Trophoblast cell (in vitro differentiated cells and primary cell): ENCODE measurements around the gene MIB2.
"Not testable (repeated sequence)": the region's sequence is repeated elsewhere in the genome, so short reads cannot be mapped to it uniquely, and the experiment has no call there.

ENCODE experiments used
- DNase-seq, 2 donors: peaks; one replicate each; pipeline ENCODE4 v3.0.0-alpha.2; 2016
- H2AFZ ChIP-seq: 2 replicates; pipeline ENCODE4 v1.6.1; 2013; ENCODE audit warnings: low read length, moderate library complexity, mild to moderate bottlenecking; ENCODE audit not compliant: insufficient read depth, poor library complexity
- H2AK5ac ChIP-seq: 2 replicates; pipeline ENCODE4 v1.6.1; 2013; ENCODE audit warnings: mild to moderate bottlenecking, low read length
- H2BK120ac ChIP-seq: 2 replicates; pipeline ENCODE4 v1.6.1; 2013; ENCODE audit warnings: low read length, mild to moderate bottlenecking, moderate library complexity; ENCODE audit not compliant: insufficient read depth, poor library complexity
- H2BK12ac ChIP-seq: 2 replicates; pipeline ENCODE4 v1.6.1; 2013; ENCODE audit warnings: mild to moderate bottlenecking, low read length, moderate library complexity
- H2BK5ac ChIP-seq: 2 replicates; pipeline ENCODE4 v1.6.1; 2013; ENCODE audit warnings: low read length, low read depth, moderate library complexity, mild to moderate bottlenecking; ENCODE audit not compliant: poor library complexity
- H3K14ac ChIP-seq: 2 replicates; pipeline ENCODE4 v1.6.1; 2013; ENCODE audit warnings: mild to moderate bottlenecking, low read length
- H3K18ac ChIP-seq: 2 replicates; pipeline ENCODE4 v1.6.1; 2013; ENCODE audit warnings: mild to moderate bottlenecking, low read length
- H3K23ac ChIP-seq: 2 replicates; pipeline ENCODE4 v1.6.1; 2013; ENCODE audit warnings: low read length
- H3K27ac ChIP-seq: 2 replicates; pipeline ENCODE4 v1.5.1; 2013; ENCODE audit warnings: low read depth, mild to moderate bottlenecking, inconsistent platforms, low read length, moderate library complexity
- H3K27me3 ChIP-seq: 2 replicates; pipeline ENCODE4 v1.6.1; 2013; ENCODE audit warnings: inconsistent platforms, mild to moderate bottlenecking, low read length, moderate library complexity; ENCODE audit not compliant: insufficient read depth
- H3K36me3 ChIP-seq, 2 experiments: 1 replicate in 1 of 2; 2 replicates in 1 of 2; pipeline ENCODE4 v1.6.1; 2013; ENCODE audit warnings: low read length in 2 of 2, mild to moderate bottlenecking in 2 of 2, moderate library complexity in 1 of 2; ENCODE audit not compliant: insufficient read depth in 2 of 2, control insufficient read depth in 1 of 2
- H3K4ac ChIP-seq: 2 replicates; pipeline ENCODE4 v1.6.1; 2013; ENCODE audit warnings: low read depth, mild to moderate bottlenecking, low read length, moderate library complexity
- H3K4me1 ChIP-seq, 2 experiments: 1 replicate in 1 of 2; 2 replicates in 1 of 2; pipeline ENCODE4 v1.6.1; 2013; ENCODE audit warnings: low read length in 2 of 2, mild to moderate bottlenecking in 2 of 2, moderate library complexity in 1 of 2; ENCODE audit not compliant: insufficient read depth in 2 of 2, control insufficient read depth in 1 of 2
- H3K4me2 ChIP-seq: 2 replicates; pipeline ENCODE4 v1.6.1; 2013; ENCODE audit warnings: inconsistent platforms, mild to moderate bottlenecking, low read length, moderate library complexity
- H3K4me3 ChIP-seq: 2 replicates; pipeline ENCODE4 v1.5.1; 2013; ENCODE audit warnings: mild to moderate bottlenecking, low read depth, low read length, inconsistent platforms
- H3K79me1 ChIP-seq: one replicate; pipeline ENCODE4 v1.6.1; 2013; ENCODE audit warnings: low read length
- H3K79me2 ChIP-seq: 2 replicates; pipeline ENCODE4 v1.6.1; 2013; ENCODE audit warnings: low read length, mild to moderate bottlenecking; ENCODE audit not compliant: control insufficient read depth, insufficient read depth, poor library complexity
- H3K9ac ChIP-seq: 2 replicates; pipeline ENCODE4 v1.6.1; 2013; ENCODE audit warnings: mild to moderate bottlenecking, low read length
- H3K9me3 ChIP-seq: 2 replicates; pipeline ENCODE4 v1.6.1; 2013; ENCODE audit warnings: low read depth, mild to moderate bottlenecking, control low read depth, inconsistent platforms, low read length; ENCODE audit not compliant: insufficient read depth
- H4K12ac ChIP-seq: 2 replicates; pipeline ENCODE4 v1.6.1; 2013; ENCODE audit warnings: low read depth, mild to moderate bottlenecking, low read length, moderate library complexity
- H4K8ac ChIP-seq: 2 replicates; pipeline ENCODE4 v1.6.1; 2013; ENCODE audit warnings: low read depth, mild to moderate bottlenecking, low read length, moderate library complexity
- H4K91ac ChIP-seq: one replicate; pipeline ENCODE4 v1.6.1; 2013; ENCODE audit warnings: low read depth, mild to moderate bottlenecking, low read length, moderate library complexity
- WGBS: extraction: QIAGEN DNeasy Blood & Tissue Kit; methylation state at CpG from one replicate; pipeline ENCODE4 v1.1.7; 2013; ENCODE audit warnings: missing lambda C conversion rate; ENCODE audit not compliant: insufficient read length, insufficient coverage; ENCODE audit errors: extremely low coverage; 5-methylcytosine and 5-hydroxymethylcytosine counted together

Gene MIB2

GRCh38 chr1:1674806-1675205 lies 59.5 kb downstream of the MIB2 start:
- not testable (repeated sequence) for H3K27me3 ChIP-seq, H4K8ac ChIP-seq, H3K4me1 ChIP-seq, DNase-seq, H3K9me3 ChIP-seq, H2AFZ ChIP-seq, H2AK5ac ChIP-seq, H3K4me3 ChIP-seq, H3K14ac ChIP-seq, H2BK120ac ChIP-seq, H3K79me1 ChIP-seq, H4K12ac ChIP-seq, H3K23ac ChIP-seq, H3K27ac ChIP-seq, H3K18ac ChIP-seq, H3K4me2 ChIP-seq, H3K9ac ChIP-seq, H2BK5ac ChIP-seq, H3K4ac ChIP-seq, H4K91ac ChIP-seq, H3K79me2 ChIP-seq, H2BK12ac ChIP-seq
- H3K36me3 ChIP-seq: peaks cover 26 to 34% of the 10 kb centered on the region in 2 experiments
- WGBS: no CpG with 5 or more reads among the region's 21 CpGs

- WGBS: no CpG with 5 or more reads among the region's 18 CpGs
Observed at GRCh38 chr1:1675218-1675617, 59.9 kb downstream of the MIB2 start.

GRCh38 chr1:1676087-1676486 lies 60.8 kb downstream of the MIB2 start:
- not testable (repeated sequence) for H3K9ac ChIP-seq, H2BK120ac ChIP-seq, H3K9me3 ChIP-seq, H3K79me2 ChIP-seq, H3K79me1 ChIP-seq, H4K91ac ChIP-seq, H3K4me1 ChIP-seq, H2AFZ ChIP-seq, H3K18ac ChIP-seq, H2BK12ac ChIP-seq, H3K4ac ChIP-seq, H4K8ac ChIP-seq, H2BK5ac ChIP-seq, H3K27me3 ChIP-seq, H3K4me3 ChIP-seq, H3K4me2 ChIP-seq, H3K23ac ChIP-seq, H2AK5ac ChIP-seq, DNase-seq, H4K12ac ChIP-seq, H3K14ac ChIP-seq, H3K27ac ChIP-seq
- H3K36me3 ChIP-seq: peaks cover 19 to 26% of the 10 kb centered on the region in 2 experiments
- WGBS: no CpG with 5 or more reads among the region's 21 CpGs

More at GRCh38 chr1:1675218-1675617, 59.9 kb downstream of the MIB2 start:
- H2BK120ac ChIP-seq, H3K4ac ChIP-seq, H2BK5ac ChIP-seq, H2BK12ac ChIP-seq, H3K9ac ChIP-seq, H3K4me2 ChIP-seq, H3K27me3 ChIP-seq, H3K4me1 ChIP-seq, DNase-seq, H3K18ac ChIP-seq, H2AFZ ChIP-seq, H3K14ac ChIP-seq, H3K4me3 ChIP-seq, H3K79me1 ChIP-seq, H3K79me2 ChIP-seq, H3K27ac ChIP-seq, H4K8ac ChIP-seq, H3K23ac ChIP-seq, H3K9me3 ChIP-seq, H4K12ac ChIP-seq, H2AK5ac ChIP-seq, H4K91ac ChIP-seq: not testable (repeated sequence)
- peaks cover 24 to 31% of the 10 kb centered on the region in 2 experiments for H3K36me3 ChIP-seq

GRCh38 chr1:1677718-1678580 lies 62.6 kb downstream of the MIB2 start:
- no peak overlapping the region for H2AFZ ChIP-seq
- H3K27me3 ChIP-seq: no peaks in the 10 kb centered on the region
- H4K8ac ChIP-seq: no peak overlapping the region
- H2BK5ac ChIP-seq: no peak overlapping the region
- H3K79me2 ChIP-seq: no peaks in the 10 kb centered on the region
- no peaks in the 10 kb centered on the region for H3K79me1 ChIP-seq
- H2BK120ac ChIP-seq: no peak overlapping the region
- no peak overlapping the region for H3K4ac ChIP-seq
- no peaks in the 10 kb centered on the region for H3K9me3 ChIP-seq
- WGBS: no CpG with 5 or more reads among the region's 39 CpGs
- H3K4me3 ChIP-seq: no peak overlapping the region
- H3K4me1 ChIP-seq: no peaks in the 10 kb centered on the region
- no peak overlapping the region for H3K4me2 ChIP-seq
- DNase-seq: no peak
- no peak overlapping the region for H3K14ac ChIP-seq
- no peak overlapping the region for H3K23ac ChIP-seq
- no peak overlapping the region for H3K18ac ChIP-seq
- H4K91ac ChIP-seq: no peak overlapping the region
- H3K27ac ChIP-seq: no peak overlapping the region
- no peak overlapping the region for H2BK12ac ChIP-seq
- no peak overlapping the region for H3K9ac ChIP-seq
- no peak overlapping the region for H2AK5ac ChIP-seq
- no peak overlapping the region for H4K12ac ChIP-seq
- H3K36me3 ChIP-seq: peaks cover 6 to 15% of the 10 kb centered on the region in 2 experiments
